GM12878 (cell line): ENCODE results near the gene CYP4V2. TPM values are rescaled to one million over a fixed set of nuclear protein-coding genes. Genes with fewer than 3 reads are reported as not detected.

Experiments used
- ATAC-seq: fragments of 200-7000 bp; cut with Tn5 transposase; 3 replicates; pipeline ENCODE4 v1.9.1; 2020; ENCODE audit warnings: mild to moderate bottlenecking, moderate library complexity
- BruUV-seq: library from RNA; stranded (reverse); fragments of 400-500 nt; replicated peaks from 2 replicates; lab custom pipeline; 2021; lab: Mats Ljungman, UMichigan
- CTCF ChIA-PET: fragments of 300-600 bp; sonication (Branson Sonifier 250); formaldehyde crosslinking; extraction: SDS; loops from one replicate; lab custom pipeline; 2021; ENCODE audit warnings: inconsistent platforms; lab: Yijun Ruan, JAX
- POLR2A ChIA-PET: fragments of 350-600 bp; formaldehyde crosslinking; extraction: SDS; loops from one replicate; lab custom pipeline; 2021; ENCODE audit warnings: inconsistent platforms; lab: Charles Lee
- RAD21 ChIA-PET: fragments of 300-600 bp; sonication (Branson Sonifier 250); formaldehyde crosslinking; loops from one replicate; lab custom pipeline; 2023; ENCODE audit warnings: antibody characterized with exemption; ENCODE audit not compliant: unreplicated experiment; lab: Charles Lee
- SMC1A ChIA-PET: fragments of 300-600 bp; sonication (Branson Sonifier 250); formaldehyde crosslinking; loops from one replicate; lab custom pipeline; 2023; ENCODE audit not compliant: unreplicated experiment, uncharacterized antibody; lab: Charles Lee
- DNase-seq: peaks from one replicate; pipeline ENCODE4 v3.0.0-alpha.2; 2011; ENCODE audit warnings: low read depth, low spot score
- FAIRE-seq: peaks from 3 replicates; lab custom pipeline; 2011; peaks lifted over from hg19 to GRCh38; lab: Jason Lieb, UNC
- H2AFZ ChIP-seq: 2 replicates; pipeline ENCODE4 v1.6.0; 2011; ENCODE audit warnings: low read depth, low read length, control low read depth; ENCODE audit not compliant: control insufficient read depth
- H3K27ac ChIP-seq: 2 replicates; pipeline ENCODE4 v1.5.1; 2011; ENCODE audit warnings: control low read depth; ENCODE audit not compliant: control insufficient read depth, insufficient read depth
- H3K27me3 ChIP-seq, 2 experiments: replicated peaks in 1 of 2; 2 replicates each; pipeline versions ENCODE4 v1.6.0 to v1.6.1; 2011; ENCODE audit warnings: low read length in 1 of 2; ENCODE audit not compliant: control insufficient read depth in 2 of 2, insufficient read depth in 2 of 2
- H3K36me3 ChIP-seq, 2 experiments: 2 replicates each; pipeline ENCODE4 v1.5.1; 2011; ENCODE audit warnings: low read length in 1 of 2; ENCODE audit not compliant: control insufficient read depth in 2 of 2, insufficient read depth in 2 of 2
- H3K4me1 ChIP-seq: 2 replicates; pipeline ENCODE4 v1.6.1; 2011; ENCODE audit warnings: mild to moderate bottlenecking, low read length, moderate library complexity, mixed read lengths; ENCODE audit not compliant: control insufficient read depth, insufficient read depth
- H3K4me2 ChIP-seq: 2 replicates; pipeline ENCODE4 v1.6.0; 2011; ENCODE audit warnings: control low read depth; ENCODE audit not compliant: control insufficient read depth, insufficient read depth
- H3K4me3 ChIP-seq: fragments of 200-600 bp; sonication (generic); 2 replicates; pipeline ENCODE4 v1.5.1; 2016
- H3K79me2 ChIP-seq: 2 replicates; pipeline ENCODE4 v1.6.0; 2011; ENCODE audit warnings: low read length; ENCODE audit not compliant: control insufficient read depth, insufficient read depth
- H3K9ac ChIP-seq: 2 replicates; pipeline ENCODE4 v1.8.0; 2011; ENCODE audit warnings: low read length, control low read depth, mixed read lengths; ENCODE audit not compliant: control insufficient read depth, insufficient read depth
- H3K9me3 ChIP-seq: replicated peaks from 3 replicates; pipeline ENCODE4 v1.5.1; 2011; ENCODE audit warnings: mild to moderate bottlenecking, low read length; ENCODE audit not compliant: control insufficient read depth, insufficient read depth
- H4K20me1 ChIP-seq: 2 replicates; pipeline ENCODE4 v1.6.0; 2011; ENCODE audit not compliant: control insufficient read depth, insufficient read depth
- EGR1 ChIP-seq, 2 experiments: IDR thresholded peaks; 1 replicate in 1 of 2; 2 replicates in 1 of 2; pipeline ENCODE4 v1.6.1; 2011 to 2012; ENCODE audit warnings: low read depth in 2 of 2, low read length in 2 of 2, borderline replicate concordance in 1 of 2, mild to moderate bottlenecking in 1 of 2, moderate library complexity in 1 of 2
- FOXK2 ChIP-seq: fragments of 450-650 bp; IDR thresholded peaks from 2 replicates; pipeline ENCODE4 v1.6.1; 2017; ENCODE audit warnings: mild to moderate bottlenecking, moderate library complexity
- HDGF ChIP-seq: fragments of 450-650 bp; IDR thresholded peaks from 2 replicates; pipeline ENCODE4 v1.6.1; 2016; ENCODE audit warnings: antibody characterized with exemption
- NR2C1 ChIP-seq: fragments of 450-650 bp; IDR thresholded peaks from 2 replicates; pipeline ENCODE4 v1.6.1; 2017; ENCODE audit warnings: antibody characterized with exemption, mild to moderate bottlenecking, moderate library complexity
- NR2F1 ChIP-seq: fragments of 450-650 bp; conservative IDR thresholded peaks from 2 replicates; pipeline ENCODE4 v1.6.1; 2017; ENCODE audit warnings: mild to moderate bottlenecking
- PML ChIP-seq: IDR thresholded peaks from 2 replicates; pipeline ENCODE4 v1.6.1; 2012; ENCODE audit warnings: low read length, inconsistent platforms
- RCOR1 ChIP-seq: conservative IDR thresholded peaks from 2 replicates; pipeline ENCODE4 v1.6.1; 2012; ENCODE audit warnings: low read depth, low read length, improper control_type of control experiment
- RELA ChIP-seq: fragments of 450-650 bp; IDR thresholded peaks from 2 replicates; pipeline ENCODE4 v1.8.0; 2014; ENCODE audit warnings: borderline replicate concordance; ENCODE audit not compliant: partially characterized antibody
- STAT1 ChIP-seq: fragments of 450-650 bp; conservative IDR thresholded peaks from 2 replicates; pipeline ENCODE4 v1.6.1; 2014; ENCODE audit warnings: antibody characterized with exemption, mild to moderate bottlenecking
- ZNF24 ChIP-seq: fragments of 450-650 bp; IDR thresholded peaks from 2 replicates; pipeline ENCODE4 v1.6.1; 2017; ENCODE audit warnings: antibody characterized with exemption, mild to moderate bottlenecking
- WGBS: methylation state at CpG from one replicate; pipeline ENCODE4 v1.1.6; 2016; ENCODE audit warnings: low lambda C conversion rate; ENCODE audit not compliant: insufficient replicate concordance, insufficient coverage; ENCODE audit errors: missing lambda C conversion rate; 5-methylcytosine and 5-hydroxymethylcytosine counted together
- in situ Hi-C: fragments of 300-500 bp; cut with MboI; formaldehyde crosslinking; loops from 9 replicates; pipeline ENCODE4 v1.14.3; 2018; ENCODE audit warnings: mixed read lengths
- intact Hi-C: fragments of 100-400 bp; cut with micrococcal nuclease; formaldehyde crosslinking; loops from one replicate; pipeline ENCODE4 v1.14.2; 2022; ENCODE audit not compliant: unreplicated experiment
- polyA plus RNA-seq, 11 experiments: library from polyadenylated mRNA; depleted of rRNA in 4 of 11; unstranded in 6 of 11; stranded (reverse) in 5 of 11; fragments of >200 nt; fragmentation: Nextera tagmentation in 4 of 11; fragmentation: Illumina TruSeq in 1 of 11; extraction: Ambion mirVana in 4 of 11; extraction: Trizol in 1 of 11; gene quantifications; 1 replicate in 1 of 11; 2 replicates in 10 of 11; pipeline versions ENCODE4 v1.2.1 to v1.2.3, GENCODE V29; 2011 to 2016; ENCODE audit warnings: inconsistent platforms in 2 of 11, missing spikeins in 2 of 11, low read depth in 1 of 11
- total RNA-seq, 4 experiments: library from RNA; depleted of rRNA in 3 of 4; stranded (reverse); fragments of >200 nt in 3 of 4; fragmentation: Illumina TruSeq in 1 of 4; extraction: Trizol in 1 of 4; gene quantifications; 2 replicates each; pipeline versions ENCODE4 v1.2.1 to v1.2.3, GENCODE V29; 2013 to 2021
- TF ChIP-seq, protein P1 (sequence below): fragments of 450-650 bp; formaldehyde crosslinking; IDR thresholded peaks from 2 replicates; pipeline ENCODE4 v1.4.0; 2022; ENCODE audit warnings: mild to moderate bottlenecking, moderate library complexity
- TF ChIP-seq, protein P2 (sequence below): IDR thresholded peaks from 2 replicates; pipeline ENCODE4 v1.6.1; 2011; ENCODE audit warnings: borderline replicate concordance, low read depth, mild to moderate bottlenecking, moderate library complexity, mixed read lengths, low read length; ENCODE audit not compliant: insufficient read depth; ENCODE audit errors: extremely low read length

Gene CYP4V2
- total and polyA plus RNA-seq, 10 of the 15 experiments (the other 5 are each of a cell fraction or from before 2014, with no cell fraction given): 1.2 to 8.2 (median 6.8) TPM

DNA sequence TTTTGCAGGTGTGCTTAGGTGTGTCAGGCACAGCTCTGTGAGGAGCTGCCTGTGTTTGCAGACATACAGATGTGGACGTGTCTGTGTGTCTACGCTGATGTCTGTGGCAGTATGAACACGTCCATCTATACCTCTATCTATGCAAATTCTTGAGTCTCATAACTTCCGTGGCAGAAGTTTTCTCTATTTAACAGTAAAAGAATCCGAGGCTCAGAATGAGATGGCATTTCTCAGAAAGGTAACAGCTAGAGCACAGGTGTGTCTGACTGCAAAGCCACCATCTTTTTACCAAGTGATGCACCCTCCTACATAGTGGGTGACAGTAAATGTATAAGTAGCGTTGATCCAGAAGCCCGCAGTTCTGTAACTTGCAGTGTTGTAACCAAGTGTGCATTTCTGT lies 39.9 kb upstream of the CYP4V2 start (continued):
- TF ChIP-seq, protein P1, sequence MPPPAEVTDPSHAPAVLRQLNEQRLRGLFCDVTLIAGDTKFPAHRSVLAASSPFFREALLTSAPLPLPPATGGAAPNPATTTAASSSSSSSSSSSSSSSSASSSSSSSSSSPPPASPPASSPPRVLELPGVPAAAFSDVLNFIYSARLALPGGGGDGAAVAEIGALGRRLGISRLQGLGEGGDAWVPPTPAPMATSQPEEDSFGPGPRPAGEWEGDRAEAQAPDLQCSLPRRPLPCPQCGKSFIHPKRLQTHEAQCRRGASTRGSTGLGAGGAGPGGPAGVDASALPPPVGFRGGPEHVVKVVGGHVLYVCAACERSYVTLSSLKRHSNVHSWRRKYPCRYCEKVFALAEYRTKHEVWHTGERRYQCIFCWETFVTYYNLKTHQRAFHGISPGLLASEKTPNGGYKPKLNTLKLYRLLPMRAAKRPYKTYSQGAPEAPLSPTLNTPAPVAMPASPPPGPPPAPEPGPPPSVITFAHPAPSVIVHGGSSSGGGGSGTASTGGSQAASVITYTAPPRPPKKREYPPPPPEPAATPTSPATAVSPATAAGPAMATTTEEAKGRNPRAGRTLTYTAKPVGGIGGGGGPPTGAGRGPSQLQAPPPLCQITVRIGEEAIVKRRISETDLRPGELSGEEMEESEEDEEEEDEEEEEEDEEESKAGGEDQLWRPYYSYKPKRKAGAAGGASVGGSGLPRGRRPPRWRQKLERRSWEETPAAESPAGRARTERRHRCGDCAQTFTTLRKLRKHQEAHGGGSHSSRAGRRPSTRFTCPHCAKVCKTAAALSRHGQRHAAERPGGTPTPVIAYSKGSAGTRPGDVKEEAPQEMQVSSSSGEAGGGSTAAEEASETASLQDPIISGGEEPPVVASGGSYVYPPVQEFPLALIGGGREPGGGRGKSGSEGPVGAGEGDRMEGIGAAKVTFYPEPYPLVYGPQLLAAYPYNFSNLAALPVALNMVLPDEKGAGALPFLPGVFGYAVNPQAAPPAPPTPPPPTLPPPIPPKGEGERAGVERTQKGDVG: no peak
- TF ChIP-seq EGR1 (IDR thresholded peaks at IDR 0.05; ENCODE audit: borderline replicate concordance in 1 of 2, low read depth in 2 of 2, low read length in 2 of 2) (no peak), NR2F1 (no peak), STAT1 (no peak), ZNF24 (no peak), FOXK2 (no peak), PML (no peak), NR2C1 (no peak)

DNA sequence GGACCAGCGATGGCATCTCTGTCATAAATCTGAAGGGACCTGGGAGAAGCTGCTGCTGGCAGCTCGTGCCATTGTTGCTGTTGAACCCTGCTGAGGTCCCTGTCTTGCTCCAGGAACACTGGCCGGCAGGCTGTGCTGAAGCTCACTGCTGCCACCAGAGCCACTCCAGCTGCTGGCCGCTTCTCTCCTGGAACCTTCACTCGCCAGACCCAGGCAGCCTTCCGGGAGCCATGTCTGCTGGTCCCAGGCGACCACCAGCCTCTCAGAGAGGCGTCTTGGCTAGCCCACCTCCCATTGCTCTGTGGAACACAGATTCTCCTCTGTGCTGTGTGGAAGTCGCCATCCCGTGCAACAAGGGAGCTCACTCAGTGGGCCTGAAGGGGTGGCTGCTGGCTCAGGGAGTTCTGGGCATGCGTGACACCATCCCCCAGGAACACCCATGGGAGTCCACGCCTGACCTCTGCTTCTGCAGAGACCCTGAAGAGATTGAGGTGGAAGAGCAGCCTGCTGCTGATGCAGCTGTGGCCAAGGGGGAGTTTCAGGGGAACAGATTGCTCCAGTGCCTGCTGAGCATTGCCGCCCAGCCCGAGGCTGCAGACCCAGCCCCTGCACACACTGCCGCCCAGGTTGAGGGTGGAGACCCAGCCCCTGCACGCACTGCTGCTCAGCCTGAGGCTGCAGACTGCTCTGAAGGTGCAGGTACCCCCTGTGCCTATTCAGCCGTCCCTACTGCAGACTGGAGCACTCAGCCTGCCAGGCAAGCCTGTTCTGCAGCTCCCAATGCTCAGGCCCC lies 33.1 kb upstream of the CYP4V2 start:
- FAIRE-seq (no peak), DNase-seq (no peak), ATAC-seq (no peak)
- no peak for TF ChIP-seq HDGF
- TF ChIP-seq, protein P2, sequence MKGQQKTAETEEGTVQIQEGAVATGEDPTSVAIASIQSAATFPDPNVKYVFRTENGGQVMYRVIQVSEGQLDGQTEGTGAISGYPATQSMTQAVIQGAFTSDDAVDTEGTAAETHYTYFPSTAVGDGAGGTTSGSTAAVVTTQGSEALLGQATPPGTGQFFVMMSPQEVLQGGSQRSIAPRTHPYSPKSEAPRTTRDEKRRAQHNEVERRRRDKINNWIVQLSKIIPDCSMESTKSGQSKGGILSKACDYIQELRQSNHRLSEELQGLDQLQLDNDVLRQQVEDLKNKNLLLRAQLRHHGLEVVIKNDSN: no peak
- TF ChIP-seq RCOR1: no peak
- no peak for TF ChIP-seq FOXK2
- no peak for TF ChIP-seq RELA
- SMC1A ChIA-PET: no interaction called here
- H3K4me2 ChIP-seq: no peak overlapping the region
- peaks cover 0 to 1% of the 10 kb centered on the region in 2 experiments; a peak in 2 of 4 replicates for H3K27me3 ChIP-seq
- no peak overlapping the region for H3K9ac ChIP-seq
- intact Hi-C loops (no loop called here), in situ Hi-C loops (no loop called here)
- peaks cover 6% of the 10 kb centered on the region for H3K4me1 ChIP-seq
- H3K27ac ChIP-seq: no peak overlapping the region
- H3K9me3 ChIP-seq: no peaks in the 10 kb centered on the region
- no peak overlapping the region for H3K4me3 ChIP-seq
- no TSS peak for BruUV-seq
- H3K79me2 ChIP-seq: no peaks in the 10 kb centered on the region
- no peaks in the 10 kb centered on the region for H3K36me3 ChIP-seq
- CTCF ChIA-PET: no interaction called here
- no peak overlapping the region for H2AFZ ChIP-seq
- no peaks in the 10 kb centered on the region for H4K20me1 ChIP-seq
- RAD21 ChIA-PET: no interaction called here
- 15% methylated on average over 17 of the region's 17 CpGs for WGBS
- POLR2A ChIA-PET: no interaction called here
